Left ventricle myocardium inferior (tissue), 1 donor: ENCODE measurements around the gene WWP2. TPM values are rescaled to one million over a fixed set of nuclear protein-coding genes. Genes with fewer than 3 reads are reported as not detected.

Experiments used
- DNase-seq: peaks from one replicate; pipeline ENCODE4 v3.0.0-alpha.2; 2020
- H3K27ac ChIP-seq: fragments of 200-600 bp; replicated peaks from 2 replicates; pipeline ENCODE4 v1.8.0; 2021
- H3K27me3 ChIP-seq: fragments of 200-600 bp; 2 replicates; pipeline ENCODE4 v1.8.0; 2021; ENCODE audit warnings: low read depth
- H3K36me3 ChIP-seq: fragments of 200-600 bp; 2 replicates; pipeline ENCODE4 v1.8.0; 2021
- H3K4me1 ChIP-seq: fragments of 200-600 bp; 2 replicates; pipeline ENCODE4 v1.8.0; 2021
- H3K4me3 ChIP-seq: fragments of 200-600 bp; 2 replicates; pipeline ENCODE4 v1.8.0; 2021; ENCODE audit warnings: mild to moderate bottlenecking, moderate library complexity
- H3K9me3 ChIP-seq: fragments of 200-600 bp; replicated peaks from 2 replicates; pipeline ENCODE4 v1.8.0; 2021
- intact Hi-C: fragments of 100-400 bp; cut with micrococcal nuclease; formaldehyde crosslinking; loops from one replicate; pipeline ENCODE4 v1.11.0; 2022
- total RNA-seq: library from RNA; stranded (reverse); fragmentation: NEBNext Ultra II Directional; extraction: Animal tissue kit (Norgen Biotek cat#: 25700); gene quantifications from one replicate; pipeline ENCODE4 v1.2.1, GENCODE V29; 2021
- TF ChIP-seq, protein P1 (sequence below): fragments of 200-600 bp; IDR thresholded peaks from 2 replicates; pipeline ENCODE4 v1.8.0; 2021; ENCODE audit warnings: antibody characterized with exemption, mild to moderate bottlenecking, borderline replicate concordance
- donor health status: DM: no; HTN: yes; CAD: no; lungs with severe emphysema.

WWP2 gene
- total RNA-seq, 1 donor from 2014 or later: 21.3 TPM

DNA sequence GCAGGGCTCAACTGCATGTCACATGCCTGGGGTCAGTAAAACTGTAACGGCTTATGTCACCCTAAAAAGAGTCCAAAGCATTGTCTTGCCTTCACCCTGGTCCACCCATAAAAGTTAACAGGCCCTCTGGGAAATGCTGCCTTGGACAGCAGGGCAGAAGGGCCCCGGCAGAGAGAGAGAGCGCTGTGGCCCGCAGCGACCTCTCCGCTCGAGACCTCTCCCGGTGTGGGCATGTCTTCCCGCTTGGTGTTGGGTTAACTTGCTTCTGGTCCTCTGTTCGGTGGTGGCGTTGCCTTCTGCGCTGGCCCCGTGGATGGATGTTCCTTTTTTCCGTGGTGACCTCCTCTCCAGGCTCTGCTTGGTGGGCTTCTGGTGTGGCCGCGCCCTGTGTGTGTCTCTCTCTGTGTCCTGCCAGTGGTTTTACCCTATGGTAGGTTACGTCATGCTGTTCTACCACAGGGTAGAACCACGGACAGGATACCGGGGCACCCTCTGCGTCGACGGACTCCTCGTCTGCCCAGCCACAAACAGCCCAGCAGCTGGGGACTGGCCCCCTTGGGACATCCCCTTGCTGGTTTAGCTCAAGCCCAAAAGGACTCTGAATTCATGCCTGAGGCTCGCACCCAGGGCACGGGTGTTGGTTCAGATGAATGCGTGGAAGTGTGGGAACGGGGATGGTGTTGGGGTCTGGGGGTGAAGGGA, 170.7 kb downstream of the WWP2 start:
- H3K27me3 ChIP-seq: no peaks in the 10 kb centered on the region
- H3K4me1 ChIP-seq: peaks cover 18% of the 10 kb centered on the region
- DNase-seq: no peak
- H3K4me3 ChIP-seq: no peak overlapping the region
- intact Hi-C loops: no loop called here
- TF ChIP-seq, protein P1, sequence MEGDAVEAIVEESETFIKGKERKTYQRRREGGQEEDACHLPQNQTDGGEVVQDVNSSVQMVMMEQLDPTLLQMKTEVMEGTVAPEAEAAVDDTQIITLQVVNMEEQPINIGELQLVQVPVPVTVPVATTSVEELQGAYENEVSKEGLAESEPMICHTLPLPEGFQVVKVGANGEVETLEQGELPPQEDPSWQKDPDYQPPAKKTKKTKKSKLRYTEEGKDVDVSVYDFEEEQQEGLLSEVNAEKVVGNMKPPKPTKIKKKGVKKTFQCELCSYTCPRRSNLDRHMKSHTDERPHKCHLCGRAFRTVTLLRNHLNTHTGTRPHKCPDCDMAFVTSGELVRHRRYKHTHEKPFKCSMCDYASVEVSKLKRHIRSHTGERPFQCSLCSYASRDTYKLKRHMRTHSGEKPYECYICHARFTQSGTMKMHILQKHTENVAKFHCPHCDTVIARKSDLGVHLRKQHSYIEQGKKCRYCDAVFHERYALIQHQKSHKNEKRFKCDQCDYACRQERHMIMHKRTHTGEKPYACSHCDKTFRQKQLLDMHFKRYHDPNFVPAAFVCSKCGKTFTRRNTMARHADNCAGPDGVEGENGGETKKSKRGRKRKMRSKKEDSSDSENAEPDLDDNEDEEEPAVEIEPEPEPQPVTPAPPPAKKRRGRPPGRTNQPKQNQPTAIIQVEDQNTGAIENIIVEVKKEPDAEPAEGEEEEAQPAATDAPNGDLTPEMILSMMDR: no peak
- no peak overlapping the region for H3K27ac ChIP-seq
- no peaks in the 10 kb centered on the region for H3K9me3 ChIP-seq
- H3K36me3 ChIP-seq: peaks cover 76% of the 10 kb centered on the region

DNA sequence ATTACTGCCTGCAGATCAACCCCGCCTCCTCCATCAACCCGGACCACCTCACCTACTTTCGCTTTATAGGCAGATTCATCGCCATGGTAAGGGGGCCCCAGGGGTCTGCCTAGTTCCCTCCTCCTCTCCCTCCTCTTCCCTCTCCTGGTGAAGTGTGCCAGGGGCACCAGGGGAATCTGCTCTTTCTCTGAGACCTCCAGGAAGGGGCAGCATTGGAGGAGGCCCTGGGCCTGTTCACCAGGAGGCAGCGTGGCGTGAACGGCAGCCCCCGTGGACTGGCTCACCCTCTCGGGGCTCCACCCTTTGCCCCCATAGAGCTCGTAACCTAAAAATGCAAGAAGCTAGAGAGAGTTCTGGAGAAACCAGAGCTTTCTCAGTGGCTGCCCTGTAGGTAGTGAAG, 171.9 kb downstream of the WWP2 start:
- Histone ChIP-seq H3K4me1 (peaks cover 6% of the 10 kb centered on the region), H3K4me3 (no peak overlapping the region), H3K36me3 (peaks cover 88% of the 10 kb centered on the region), H3K9me3 (no peaks in the 10 kb centered on the region), H3K27ac (no peak overlapping the region), H3K27me3 (no peaks in the 10 kb centered on the region)
- intact Hi-C loops: no loop called here
- DNase-seq: no peak
- TF ChIP-seq, protein P1: no peak

DNA sequence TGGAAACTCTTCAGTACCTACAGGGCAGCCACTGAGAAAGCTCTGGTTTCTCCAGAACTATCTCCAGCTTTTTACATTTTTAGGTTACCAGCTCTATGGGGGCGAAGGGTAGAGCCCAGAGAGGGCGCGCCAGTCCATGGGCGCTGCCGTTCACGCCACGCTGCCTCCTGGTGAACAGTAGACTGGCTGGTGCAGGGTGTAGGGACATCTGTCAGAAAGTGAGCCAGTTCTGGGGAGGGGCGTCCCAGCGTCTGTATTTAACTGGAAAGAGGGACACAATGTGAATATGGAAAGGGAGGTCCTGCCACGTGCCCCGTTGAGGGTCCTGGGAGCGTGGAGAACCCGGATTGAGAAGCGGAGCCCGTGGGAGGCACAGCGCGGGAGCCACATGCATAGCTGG, 172.6 kb downstream of the WWP2 start:
- no peak overlapping the region for H3K27ac ChIP-seq
- TF ChIP-seq, protein P1: no peak
- peaks cover 5% of the 10 kb centered on the region for H3K4me1 ChIP-seq
- H3K36me3 ChIP-seq: peaks cover 95% of the 10 kb centered on the region
- H3K4me3 ChIP-seq: no peak overlapping the region
- no peak for DNase-seq
- intact Hi-C loops: no loop called here
- no peaks in the 10 kb centered on the region for H3K9me3 ChIP-seq
- H3K27me3 ChIP-seq: no peaks in the 10 kb centered on the region

DNA sequence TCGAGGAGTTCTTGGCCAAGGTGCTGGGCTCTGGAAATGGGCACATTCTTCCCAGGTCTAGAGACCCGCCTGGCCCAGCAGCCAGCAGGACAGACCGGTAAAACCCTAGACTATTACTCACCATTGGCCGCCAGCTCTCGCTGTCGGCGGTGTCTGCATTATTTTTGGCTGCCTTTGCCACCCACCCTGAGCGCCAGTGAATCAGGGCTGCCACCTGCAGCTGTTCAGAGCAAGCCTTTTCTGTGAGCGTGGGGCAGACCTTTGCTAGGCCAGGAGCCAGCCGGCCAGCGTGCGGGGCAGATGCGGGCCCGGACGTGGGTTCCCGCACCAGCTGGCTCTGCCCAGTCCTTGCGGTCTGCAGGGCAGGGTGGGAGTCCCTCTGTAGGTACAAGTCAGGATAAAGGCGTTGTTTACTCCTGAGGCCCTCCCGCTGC, 173.2 kb downstream of the WWP2 start:
- no peak overlapping the region for H3K27ac ChIP-seq
- H3K4me3 ChIP-seq: no peak overlapping the region
- H3K4me1 ChIP-seq: no peaks in the 10 kb centered on the region
- intact Hi-C loops: no loop called here
- DNase-seq: no peak
- H3K27me3 ChIP-seq: no peaks in the 10 kb centered on the region
- TF ChIP-seq, protein P1: no peak
- H3K36me3 ChIP-seq: peaks cover 100% of the 10 kb centered on the region
- H3K9me3 ChIP-seq: no peaks in the 10 kb centered on the region

DNA sequence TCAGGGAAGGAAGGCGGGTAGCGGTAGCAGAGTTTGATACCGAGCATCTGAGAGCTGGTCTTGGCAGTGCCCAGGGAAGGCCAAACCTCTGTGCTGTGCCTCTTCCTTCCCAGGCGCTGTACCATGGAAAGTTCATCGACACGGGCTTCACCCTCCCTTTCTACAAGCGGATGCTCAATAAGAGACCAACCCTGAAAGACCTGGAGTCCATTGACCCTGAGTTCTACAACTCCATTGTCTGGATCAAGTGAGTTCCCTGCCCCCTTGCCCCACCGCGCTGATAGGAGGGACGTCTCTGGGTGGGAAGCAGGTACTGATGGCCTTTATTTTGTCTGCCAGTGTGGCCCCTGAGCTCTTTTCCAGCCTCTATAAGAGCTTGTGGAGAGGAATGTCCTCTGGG, 173.6 kb downstream of the WWP2 start:
- intact Hi-C loops: no loop called here
- TF ChIP-seq, protein P1: no peak
- peaks cover 100% of the 10 kb centered on the region for H3K36me3 ChIP-seq
- H3K4me1 ChIP-seq: no peaks in the 10 kb centered on the region
- no peaks in the 10 kb centered on the region for H3K27me3 ChIP-seq
- H3K4me3 ChIP-seq: no peak overlapping the region
- no peak for DNase-seq
- H3K27ac ChIP-seq: no peak overlapping the region
- H3K9me3 ChIP-seq: no peaks in the 10 kb centered on the region
